Thoracic aorta (tissue), 2 donors: ENCODE results near the gene SLC25A13. TPM values are rescaled to one million over a fixed set of nuclear protein-coding genes. Genes with fewer than 3 reads are reported as not detected.

Experiments
- ATAC-seq: fragments of 150-250 bp; one replicate; pipeline ENCODE4 v1.8.0; 2017; ENCODE audit warnings: low read depth; ENCODE audit not compliant: insufficient number of reproducible peaks, low FRiP score
- DNase-seq: peaks from one replicate; pipeline ENCODE4 v3.0.0-alpha.2; 2020; ENCODE audit warnings: low spot score
- H3K27ac ChIP-seq, 2 donors: fragments of 200-600 bp; sonication (generic); 1 replicate in 1 of 2; 2 replicates in 1 of 2; pipeline ENCODE4 v1.5.1; 2016; ENCODE audit warnings: mild to moderate bottlenecking in 2 of 2, moderate library complexity in 2 of 2
- H3K27me3 ChIP-seq: fragments of 200-600 bp; sonication (generic); replicated peaks from 2 replicates; pipeline ENCODE4 v1.6.0; 2016; ENCODE audit warnings: mild to moderate bottlenecking; ENCODE audit not compliant: insufficient read depth
- H3K36me3 ChIP-seq: fragments of 200-600 bp; sonication (generic); one replicate; pipeline ENCODE4 v1.5.1; 2016
- H3K4me1 ChIP-seq, 2 donors: fragments of 200-600 bp; sonication (generic); 1 replicate in 1 of 2; 2 replicates in 1 of 2; pipeline versions ENCODE4 v1.5.1 to v1.6.0; 2016; ENCODE audit warnings: low read depth in 2 of 2, mild to moderate bottlenecking in 1 of 2; ENCODE audit not compliant: control insufficient read depth in 1 of 2
- H3K4me3 ChIP-seq: fragments of 200-600 bp; sonication (generic); 2 replicates; pipeline ENCODE4 v1.5.1; 2016; ENCODE audit warnings: mild to moderate bottlenecking
- H3K9me3 ChIP-seq: fragments of 200-600 bp; sonication (generic); 2 replicates; pipeline ENCODE4 v1.5.1; 2016
- total RNA-seq, 2 donors: library from RNA; depleted of rRNA; stranded (reverse); fragments of >200 nt; gene quantifications; one replicate each; pipeline versions ENCODE4 v1.1.0 to v1.2.3, GENCODE V29; 2016
- TF ChIP-seq, protein P1 (sequence below): fragments of 200-600 bp; sonication (generic); IDR thresholded peaks from one replicate; pipeline ENCODE4 v1.5.1; 2019; ENCODE audit warnings: antibody characterized with exemption

Gene SLC25A13
- total RNA-seq, 2 donors from 2014 or later, result 18.5 to 24.2 TPM

GRCh38 chr7:96174812-96175211 lies 147.1 kb downstream of the SLC25A13 start:
- TF ChIP-seq, protein P1, sequence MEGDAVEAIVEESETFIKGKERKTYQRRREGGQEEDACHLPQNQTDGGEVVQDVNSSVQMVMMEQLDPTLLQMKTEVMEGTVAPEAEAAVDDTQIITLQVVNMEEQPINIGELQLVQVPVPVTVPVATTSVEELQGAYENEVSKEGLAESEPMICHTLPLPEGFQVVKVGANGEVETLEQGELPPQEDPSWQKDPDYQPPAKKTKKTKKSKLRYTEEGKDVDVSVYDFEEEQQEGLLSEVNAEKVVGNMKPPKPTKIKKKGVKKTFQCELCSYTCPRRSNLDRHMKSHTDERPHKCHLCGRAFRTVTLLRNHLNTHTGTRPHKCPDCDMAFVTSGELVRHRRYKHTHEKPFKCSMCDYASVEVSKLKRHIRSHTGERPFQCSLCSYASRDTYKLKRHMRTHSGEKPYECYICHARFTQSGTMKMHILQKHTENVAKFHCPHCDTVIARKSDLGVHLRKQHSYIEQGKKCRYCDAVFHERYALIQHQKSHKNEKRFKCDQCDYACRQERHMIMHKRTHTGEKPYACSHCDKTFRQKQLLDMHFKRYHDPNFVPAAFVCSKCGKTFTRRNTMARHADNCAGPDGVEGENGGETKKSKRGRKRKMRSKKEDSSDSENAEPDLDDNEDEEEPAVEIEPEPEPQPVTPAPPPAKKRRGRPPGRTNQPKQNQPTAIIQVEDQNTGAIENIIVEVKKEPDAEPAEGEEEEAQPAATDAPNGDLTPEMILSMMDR, result no peak
- Histone ChIP-seq H3K9me3 (no peaks in the 10 kb centered on the region), H3K4me3 (no peak overlapping the region), H3K4me1 (peaks cover 2% of the 10 kb centered on the region in 2 donors), H3K27ac (no peak overlapping the region), H3K36me3 (no peaks in the 10 kb centered on the region), H3K27me3 (no peaks in the 10 kb centered on the region)
- no peak for ATAC-seq
- DNase-seq, result no peak

DNA sequence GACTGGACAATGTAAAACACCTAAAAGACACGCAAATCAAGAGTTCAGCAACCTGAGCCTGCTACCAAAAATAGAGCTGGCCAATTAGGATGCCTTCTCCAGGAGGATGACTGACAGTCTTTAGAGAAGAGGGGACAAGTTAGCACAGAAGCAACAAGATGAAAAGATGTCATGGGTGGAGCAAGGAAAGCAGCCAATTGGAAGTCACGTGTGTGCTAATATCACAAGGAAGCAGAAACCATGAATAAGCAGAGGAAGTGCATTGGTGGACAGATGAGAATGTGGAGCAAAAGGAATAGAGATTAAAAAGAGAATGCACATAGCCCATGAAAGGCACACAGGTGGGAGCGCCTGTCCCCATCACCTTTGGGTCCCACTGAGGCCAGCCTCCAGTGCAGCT lies 148.1 kb downstream of the SLC25A13 start:
- no peak for DNase-seq
- no peak for ATAC-seq
- Histone ChIP-seq H3K4me1 (peaks cover 6 to 12% of the 10 kb centered on the region in 2 donors), H3K27ac (no peak overlapping the region), H3K27me3 (no peaks in the 10 kb centered on the region), H3K9me3 (no peaks in the 10 kb centered on the region), H3K4me3 (no peak overlapping the region), H3K36me3 (no peaks in the 10 kb centered on the region)
- TF ChIP-seq, protein P1, result no peak

DNA sequence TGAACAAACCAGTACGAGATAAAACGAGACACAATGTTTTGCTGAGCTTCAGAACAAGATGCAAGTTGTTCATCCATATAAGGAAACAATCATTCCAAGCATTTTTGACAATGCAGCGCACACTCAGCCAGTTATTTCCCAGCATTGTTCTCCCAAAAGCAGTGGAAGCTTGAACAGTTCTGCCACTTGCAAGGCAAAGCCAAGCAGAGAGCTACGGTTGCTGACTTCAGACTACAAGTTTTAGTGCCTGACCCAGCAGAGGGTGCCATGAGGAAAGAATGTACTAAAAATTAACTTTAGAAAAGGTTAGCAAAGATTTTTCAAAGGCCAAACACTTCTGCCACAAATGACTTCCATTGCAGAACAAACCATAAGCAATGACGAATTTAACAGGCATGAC lies 152.5 kb downstream of the SLC25A13 start:
- no peaks in the 10 kb centered on the region for H3K36me3 ChIP-seq
- TF ChIP-seq, protein P1, result no peak
- H3K4me1 ChIP-seq, result peaks cover 6 to 15% of the 10 kb centered on the region in 2 donors
- no peaks in the 10 kb centered on the region for H3K27me3 ChIP-seq
- H3K4me3 ChIP-seq, result peak overlapping the region; percentile 20
- ATAC-seq, result peak; percentile 36
- DNase-seq, result no peak
- H3K27ac ChIP-seq, result peak overlapping the region; percentile 4 to 59
- no peaks in the 10 kb centered on the region for H3K9me3 ChIP-seq

GRCh38 chr7:96167424-96167823 lies 154.5 kb downstream of the SLC25A13 start:
- Histone ChIP-seq H3K27ac (no peak overlapping the region), H3K4me1 (peaks cover 6 to 15% of the 10 kb centered on the region in 2 donors), H3K36me3 (no peaks in the 10 kb centered on the region), H3K4me3 (no peak overlapping the region), H3K27me3 (no peaks in the 10 kb centered on the region), H3K9me3 (no peaks in the 10 kb centered on the region)
- no peak for ATAC-seq
- DNase-seq, result no peak
- TF ChIP-seq, protein P1, result no peak

DNA sequence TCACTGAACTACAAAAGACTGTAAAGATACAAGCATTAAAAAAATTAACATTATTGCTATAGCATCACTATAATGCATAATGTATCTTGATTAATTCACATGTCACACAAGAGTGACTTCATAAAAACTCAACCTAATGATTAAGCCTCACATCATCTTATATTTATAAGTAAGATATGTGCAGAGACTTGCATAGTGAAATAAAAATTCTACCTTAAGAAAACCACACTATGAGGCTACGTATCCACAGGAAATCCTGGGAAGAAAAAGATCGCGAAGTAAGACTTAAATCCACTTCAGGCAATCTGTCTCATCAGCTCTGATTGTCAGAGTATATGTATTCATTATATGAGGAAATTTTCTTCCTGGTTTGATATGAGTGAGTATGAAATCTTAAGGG lies 160.0 kb downstream of the SLC25A13 start:
- H3K36me3 ChIP-seq, result peaks cover 3% of the 10 kb centered on the region
- H3K4me1 ChIP-seq, result no peaks in the 10 kb centered on the region
- TF ChIP-seq, protein P1, result no peak
- DNase-seq (no peak), ATAC-seq (no peak)
- no peaks in the 10 kb centered on the region for H3K27me3 ChIP-seq
- no peak overlapping the region for H3K27ac ChIP-seq
- no peak overlapping the region for H3K4me3 ChIP-seq
- no peaks in the 10 kb centered on the region for H3K9me3 ChIP-seq
